Calu3 (cell line): ENCODE results near the gene ZNF547. TPM values are rescaled to one million over a fixed set of nuclear protein-coding genes. Genes with fewer than 3 reads are reported as not detected.
A peak's percentile ranks its signal among the peaks of the same experiment; 100 is the strongest.

ENCODE experiments used
- BruUV-seq: library from RNA; stranded (reverse); fragments of 400-500 nt; replicated peaks from 2 replicates; lab custom pipeline; 2021; lab: Mats Ljungman, UMichigan
- CTCF ChIA-PET: fragments of 300-600 bp; sonication (Branson Sonifier 250); formaldehyde crosslinking; loops from one replicate; lab custom pipeline; 2022; ENCODE audit warnings: antibody characterized with exemption; lab: Charles Lee
- DNase-seq: peaks from one replicate; pipeline ENCODE4 v3.0.0; 2022
- H3K27ac Mint-ChIP-seq: one replicate; pipeline ENCODE4 v1.8.0; 2022; ENCODE audit warnings: mixed read lengths; ENCODE audit not compliant: unreplicated experiment
- H3K27me3 Mint-ChIP-seq: one replicate; pipeline ENCODE4 v1.8.0; 2022; ENCODE audit warnings: mixed read lengths; ENCODE audit not compliant: unreplicated experiment
- H3K36me3 Mint-ChIP-seq: one replicate; pipeline ENCODE4 v1.8.0; 2022; ENCODE audit warnings: mild to moderate bottlenecking, moderate library complexity, mixed read lengths; ENCODE audit not compliant: insufficient read depth, unreplicated experiment
- H3K4me1 Mint-ChIP-seq: one replicate; pipeline ENCODE4 v1.8.0; 2022; ENCODE audit warnings: mild to moderate bottlenecking, low read depth, mixed read lengths; ENCODE audit not compliant: unreplicated experiment
- H3K4me3 Mint-ChIP-seq: one replicate; pipeline ENCODE4 v1.8.0; 2022; ENCODE audit warnings: mild to moderate bottlenecking, low read depth, moderate library complexity, mixed read lengths; ENCODE audit not compliant: unreplicated experiment
- H3K9me3 Mint-ChIP-seq: one replicate; pipeline ENCODE4 v1.8.0; 2022; ENCODE audit warnings: low read depth, mixed read lengths; ENCODE audit not compliant: unreplicated experiment
- intact Hi-C: fragments of 100-400 bp; cut with micrococcal nuclease; formaldehyde crosslinking; loops from one replicate; pipeline ENCODE4 v1.10.0; 2022; ENCODE audit not compliant: unreplicated experiment
- total RNA-seq: library from RNA; stranded (reverse); gene quantifications from 2 replicates; pipeline ENCODE4 v1.2.3, GENCODE V29; 2022
- TF ChIP-seq, protein P1 (sequence below): fragments of 200-600 bp; IDR thresholded peaks from one replicate; pipeline ENCODE4 v1.8.0; 2022; ENCODE audit warnings: antibody characterized with exemption; ENCODE audit not compliant: unreplicated experiment

ZNF547 gene
- total RNA-seq, 1 experiment from 2014 or later = 7.2 TPM

DNA sequence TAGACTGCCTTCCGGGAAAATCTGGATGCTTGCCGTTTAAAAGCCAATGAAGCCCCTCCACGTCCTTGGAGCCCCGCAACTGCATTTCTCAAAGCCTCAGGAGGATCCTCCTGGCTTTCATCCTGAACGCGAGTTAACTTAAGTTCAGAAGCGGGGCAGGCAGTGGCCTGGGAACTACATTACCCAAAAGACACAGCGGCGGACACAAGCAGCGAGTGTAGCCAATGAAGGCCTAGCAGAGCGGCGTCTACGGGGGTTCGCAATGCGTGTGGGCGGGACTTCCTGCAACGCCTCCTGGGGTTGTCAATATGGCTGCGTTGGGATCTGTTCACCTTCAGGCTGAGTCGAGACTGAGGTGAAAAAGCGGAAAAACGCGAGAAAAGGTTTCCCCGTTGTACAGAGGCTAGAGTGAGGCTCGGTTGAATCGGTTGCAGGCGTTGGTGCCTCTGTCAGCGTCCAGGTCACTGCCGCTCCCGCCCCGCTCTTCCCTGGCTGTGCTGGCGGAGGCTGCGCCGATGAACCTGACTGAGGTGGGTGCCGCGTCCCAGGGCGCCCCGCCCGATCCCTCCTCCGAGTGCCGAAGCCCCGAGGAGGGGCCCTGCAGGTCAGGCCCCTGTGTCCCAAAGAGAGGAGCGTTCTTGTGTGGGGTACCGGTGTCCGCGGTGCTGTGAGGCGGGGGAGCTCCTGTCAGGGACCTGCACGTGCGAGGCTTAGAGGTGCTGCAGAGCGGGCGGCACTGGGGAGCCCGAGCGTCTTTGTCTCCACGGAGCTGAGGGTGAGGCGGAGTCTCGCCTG lies 47.7 kb downstream of the ZNF547 start, which contains the start of gene ZNF17:
ZNF17 (plus strand) TSS at position 285 of the 795 bp plus-strand sequence. CDS start 2,455 bp downstream, outside the sequence.
- H3K4me1 Mint-ChIP-seq = peaks cover 10% of the 10 kb centered on the region
- no peaks in the 10 kb centered on the region for H3K27me3 Mint-ChIP-seq
- peak; percentile 94 for DNase-seq
- H3K36me3 Mint-ChIP-seq = peaks cover 21% of the 10 kb centered on the region
- peak within 1 kb of the TSS; percentile 99 for H3K4me3 Mint-ChIP-seq
- peak within 1 kb of the TSS; percentile 65 for H3K27ac Mint-ChIP-seq
- CTCF ChIA-PET = no interaction called here
- TF ChIP-seq, protein P1, sequence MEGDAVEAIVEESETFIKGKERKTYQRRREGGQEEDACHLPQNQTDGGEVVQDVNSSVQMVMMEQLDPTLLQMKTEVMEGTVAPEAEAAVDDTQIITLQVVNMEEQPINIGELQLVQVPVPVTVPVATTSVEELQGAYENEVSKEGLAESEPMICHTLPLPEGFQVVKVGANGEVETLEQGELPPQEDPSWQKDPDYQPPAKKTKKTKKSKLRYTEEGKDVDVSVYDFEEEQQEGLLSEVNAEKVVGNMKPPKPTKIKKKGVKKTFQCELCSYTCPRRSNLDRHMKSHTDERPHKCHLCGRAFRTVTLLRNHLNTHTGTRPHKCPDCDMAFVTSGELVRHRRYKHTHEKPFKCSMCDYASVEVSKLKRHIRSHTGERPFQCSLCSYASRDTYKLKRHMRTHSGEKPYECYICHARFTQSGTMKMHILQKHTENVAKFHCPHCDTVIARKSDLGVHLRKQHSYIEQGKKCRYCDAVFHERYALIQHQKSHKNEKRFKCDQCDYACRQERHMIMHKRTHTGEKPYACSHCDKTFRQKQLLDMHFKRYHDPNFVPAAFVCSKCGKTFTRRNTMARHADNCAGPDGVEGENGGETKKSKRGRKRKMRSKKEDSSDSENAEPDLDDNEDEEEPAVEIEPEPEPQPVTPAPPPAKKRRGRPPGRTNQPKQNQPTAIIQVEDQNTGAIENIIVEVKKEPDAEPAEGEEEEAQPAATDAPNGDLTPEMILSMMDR = no peak
- BruUV-seq = TSS peak; percentile 44
- H3K9me3 Mint-ChIP-seq = peaks cover 21% of the 10 kb centered on the region
- intact Hi-C loops = loop anchor here (1.0 kb wide), 1 partner anchor 22 kb away; the partner anchor contains the start of gene ZNF548

DNA sequence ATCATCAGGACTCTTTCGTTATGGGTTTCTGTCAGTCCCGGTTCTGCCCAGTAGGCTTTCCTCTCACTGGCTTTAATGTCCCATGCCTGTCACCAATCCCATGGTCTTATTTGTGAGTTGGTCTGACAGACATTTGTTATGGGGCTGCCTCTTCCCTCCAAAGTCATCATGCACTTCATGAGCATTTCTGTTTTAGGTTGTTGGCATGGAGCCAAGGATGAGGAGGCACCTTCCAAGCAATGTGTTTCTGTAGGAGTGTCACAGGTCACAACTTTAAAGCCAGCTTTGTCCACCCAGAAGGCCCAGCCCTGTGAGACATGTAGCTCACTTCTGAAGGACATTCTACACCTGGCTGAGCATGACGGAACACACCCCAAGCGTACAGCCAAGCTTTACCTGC lies 56.1 kb downstream of the ZNF547 start:
- no peak overlapping the region for H3K27ac Mint-ChIP-seq
- H3K4me3 Mint-ChIP-seq = no peak overlapping the region
- TF ChIP-seq, protein P1 = no peak
- H3K9me3 Mint-ChIP-seq = peaks cover 28% of the 10 kb centered on the region
- peaks cover 43% of the 10 kb centered on the region for H3K36me3 Mint-ChIP-seq
- no peak for DNase-seq
- intact Hi-C loops = no loop called here
- no peaks in the 10 kb centered on the region for H3K4me1 Mint-ChIP-seq
- no TSS peak for BruUV-seq
- no peaks in the 10 kb centered on the region for H3K27me3 Mint-ChIP-seq
- CTCF ChIA-PET = interaction anchor here (0.5 kb wide), 1 partner anchor 72 kb away, joined by 12 read pairs; no protein-coding TSS in a partner anchor

DNA sequence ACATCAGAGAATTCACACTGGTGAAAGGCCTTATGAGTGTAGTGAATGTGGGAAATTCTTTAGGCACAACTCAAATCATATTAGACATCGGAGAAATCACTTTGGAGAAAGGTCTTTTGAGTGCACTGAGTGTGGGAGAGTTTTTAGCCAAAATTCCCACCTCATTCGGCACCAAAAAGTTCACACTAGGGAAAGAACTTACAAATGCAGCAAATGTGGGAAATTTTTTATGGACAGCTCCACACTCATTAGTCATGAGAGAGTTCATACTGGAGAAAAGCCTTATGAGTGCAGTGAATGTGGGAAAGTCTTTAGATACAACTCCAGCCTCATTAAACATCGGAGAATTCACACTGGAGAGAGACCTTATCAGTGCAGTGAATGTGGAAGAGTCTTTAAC lies 57.7 kb downstream of the ZNF547 start:
- Mint-ChIP-seq H3K4me1 (no peaks in the 10 kb centered on the region), H3K27ac (no peak overlapping the region), H3K27me3 (no peaks in the 10 kb centered on the region), H3K4me3 (no peak overlapping the region), H3K9me3 (peaks cover 20% of the 10 kb centered on the region), H3K36me3 (peaks cover 50% of the 10 kb centered on the region)
- BruUV-seq = TSS peak; percentile 15
- no peak for DNase-seq
- intact Hi-C loops = no loop called here
- TF ChIP-seq, protein P1 = no peak
- CTCF ChIA-PET = no interaction called here

Other genes starting within 250 kb of the ZNF547 start
- not detected in 2 replicates for gene USP29, start 243.6 kb upstream of the ZNF547 start, total RNA-seq
- not detected in 2 replicates for gene ZIM3, start 218.3 kb upstream of the ZNF547 start, total RNA-seq
- gene DUXA, start 196.1 kb upstream of the ZNF547 start, total RNA-seq = not detected in 2 replicates
- gene ZNF264, start 172.1 kb upstream of the ZNF547 start, total RNA-seq = 28.7 and 29.0 TPM in 2 replicates
- gene AURKC, start 132.5 kb upstream of the ZNF547 start, total RNA-seq = 0.83 and 1.3 TPM in 2 replicates
- 13.8 and 14.1 TPM in 2 replicates for gene ZNF805, start 122.9 kb upstream of the ZNF547 start, total RNA-seq
- 68.2 and 74.8 TPM in 2 replicates for gene ZNF460, start 83.1 kb upstream of the ZNF547 start, total RNA-seq
- 8.5 and 9.0 TPM in 2 replicates for gene ZNF543, start 43.1 kb upstream of the ZNF547 start, total RNA-seq
- 6.2 and 6.5 TPM in 2 replicates for gene ZNF304, start 12.3 kb upstream of the ZNF547 start, total RNA-seq
- 11.7 and 16.3 TPM in 2 replicates for gene TRAPPC2B, start within 50 bp of the ZNF547 start, total RNA-seq
- 20.3 and 23.0 TPM in 2 replicates for gene ZNF548, start 26.3 kb downstream of the ZNF547 start, total RNA-seq
- 14.7 and 15.8 TPM in 2 replicates for gene ZNF17, start 47.6 kb downstream of the ZNF547 start, total RNA-seq
- gene ZNF749, start 71.8 kb downstream of the ZNF547 start, total RNA-seq = 20.4 and 20.8 TPM in 2 replicates
- gene VN1R1, start 93.6 kb downstream of the ZNF547 start, total RNA-seq = 1.0 and 2.0 TPM in 2 replicates
- gene ZNF772, start 114.0 kb downstream of the ZNF547 start, total RNA-seq = 11.4 and 15.6 TPM in 2 replicates
- 17.9 and 19.6 TPM in 2 replicates for gene ZNF419, start 124.2 kb downstream of the ZNF547 start, total RNA-seq
- 13.4 and 17.2 TPM in 2 replicates for gene ZNF773, start 136.4 kb downstream of the ZNF547 start, total RNA-seq
- 6.4 and 7.1 TPM in 2 replicates for gene ZNF549, start 163.8 kb downstream of the ZNF547 start, total RNA-seq
- 18.6 and 22.4 TPM in 2 replicates for gene ZNF550, start 196.3 kb downstream of the ZNF547 start, total RNA-seq
- 6.1 and 6.6 TPM in 2 replicates for gene ZNF416, start 215.4 kb downstream of the ZNF547 start, total RNA-seq
- not detected in 2 replicates for gene ZIK1, start 220.6 kb downstream of the ZNF547 start, total RNA-seq
- gene ZNF530, start 236.3 kb downstream of the ZNF547 start, total RNA-seq = 8.2 and 10.4 TPM in 2 replicates